A172 (cell line): ENCODE data around the gene DNAJB4. TPM values are rescaled to one million over a fixed set of nuclear protein-coding genes. Genes with fewer than 3 reads are reported as not detected.

Experiments used
- DNase-seq: peaks from one replicate; pipeline ENCODE4 v3.0.0-alpha.2; 2015; ENCODE audit warnings: low spot score
- total RNA-seq: library from RNA; depleted of rRNA; stranded (reverse); fragments of >200 nt; shearing (Covaris generic); gene quantifications from 2 replicates; pipeline ENCODE4 v1.2.3, GENCODE V29; 2014

Gene DNAJB4
- total RNA-seq, 1 experiment from 2014 or later, result 44.5 TPM

DNA sequence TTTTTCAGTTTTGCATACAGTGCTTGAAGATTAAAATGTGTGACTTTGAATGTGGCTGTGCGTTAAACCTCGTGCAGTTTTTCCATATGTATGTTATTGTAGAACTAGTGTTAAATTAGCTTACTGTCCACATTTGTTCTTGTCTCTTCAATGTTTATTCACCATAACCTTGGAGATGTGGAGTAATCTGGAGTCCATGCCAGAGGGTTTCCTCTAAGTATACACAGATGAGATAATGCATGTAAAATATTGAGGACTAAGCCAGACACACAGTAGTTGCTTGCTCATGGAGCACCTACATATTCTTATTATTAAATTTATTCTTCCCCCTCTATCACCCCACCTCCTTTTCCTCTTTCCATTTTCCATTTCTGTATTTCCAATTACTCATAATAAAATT is 33.3 kb downstream of the DNAJB4 start:
- DNase-seq, result no peak

DNA sequence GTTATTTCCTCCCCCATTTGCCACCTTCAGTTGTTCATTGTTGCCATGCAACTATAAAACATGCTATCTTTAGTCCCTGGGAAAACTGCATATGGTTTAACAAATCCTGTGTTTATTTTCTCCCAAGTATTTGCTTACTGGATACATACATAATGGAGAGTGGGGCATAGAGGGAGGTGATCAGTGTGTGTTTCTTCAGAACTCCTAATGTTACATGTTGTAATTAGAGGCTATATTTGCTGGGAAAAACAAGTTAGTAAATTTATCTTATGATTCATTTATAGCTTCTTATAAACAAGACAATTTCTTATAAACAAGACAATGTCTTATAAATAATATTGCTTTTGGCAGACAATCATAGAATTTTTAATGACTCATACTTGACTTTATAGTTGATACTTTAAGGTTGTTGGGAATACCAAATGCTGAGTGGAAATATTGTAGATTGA is 33.8 kb downstream of the DNAJB4 start:
- DNase-seq, result no peak

DNA sequence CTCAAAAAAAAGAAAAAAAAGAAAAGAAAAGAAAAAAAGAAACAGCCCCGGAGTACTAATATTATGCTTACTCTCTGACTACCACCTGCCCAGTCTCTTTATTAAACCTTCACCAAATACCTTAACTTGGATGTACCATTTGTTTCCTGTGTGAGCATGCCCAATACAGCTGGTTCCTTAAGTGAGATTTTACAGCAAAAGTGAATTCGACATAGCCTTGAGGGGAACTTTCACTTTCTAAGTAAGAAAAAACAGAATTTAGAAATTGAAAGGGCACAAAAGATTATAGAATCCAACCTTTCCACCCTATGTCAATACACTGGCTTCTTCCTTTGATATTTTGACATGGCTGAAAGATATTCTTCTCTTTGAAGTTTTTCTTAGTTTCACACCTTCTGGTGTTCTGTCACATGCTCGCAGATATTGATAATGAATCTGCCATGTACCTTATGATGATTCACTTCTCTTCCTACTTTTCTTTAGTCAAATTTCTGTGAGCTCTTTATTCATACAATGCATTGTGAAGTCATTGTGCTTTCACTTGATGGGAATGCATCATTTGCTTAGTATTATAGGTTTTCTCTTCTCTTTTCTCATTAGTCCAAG is 35.8 kb downstream of the DNAJB4 start:
- DNase-seq, result no peak

DNA sequence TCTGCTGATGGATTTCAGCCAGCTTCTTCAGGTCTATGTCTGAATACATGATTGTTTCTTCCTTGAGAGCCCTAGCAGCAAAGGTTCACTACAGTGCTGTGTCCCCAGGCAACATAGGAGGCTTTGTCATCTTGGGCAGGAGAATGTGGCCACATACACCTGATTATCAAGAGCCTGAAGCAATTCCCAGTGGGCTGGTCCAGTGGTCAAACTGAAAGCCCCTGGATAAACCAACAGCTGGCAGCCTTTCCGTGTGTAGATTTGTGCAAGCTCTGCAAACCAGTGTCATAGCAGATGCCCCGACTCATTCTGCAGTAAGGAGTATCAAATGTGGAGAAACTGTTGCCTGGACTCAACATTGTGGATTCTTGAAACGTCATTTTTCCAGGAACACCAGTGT is 38.7 kb downstream of the DNAJB4 start:
- no peak for DNase-seq

DNA sequence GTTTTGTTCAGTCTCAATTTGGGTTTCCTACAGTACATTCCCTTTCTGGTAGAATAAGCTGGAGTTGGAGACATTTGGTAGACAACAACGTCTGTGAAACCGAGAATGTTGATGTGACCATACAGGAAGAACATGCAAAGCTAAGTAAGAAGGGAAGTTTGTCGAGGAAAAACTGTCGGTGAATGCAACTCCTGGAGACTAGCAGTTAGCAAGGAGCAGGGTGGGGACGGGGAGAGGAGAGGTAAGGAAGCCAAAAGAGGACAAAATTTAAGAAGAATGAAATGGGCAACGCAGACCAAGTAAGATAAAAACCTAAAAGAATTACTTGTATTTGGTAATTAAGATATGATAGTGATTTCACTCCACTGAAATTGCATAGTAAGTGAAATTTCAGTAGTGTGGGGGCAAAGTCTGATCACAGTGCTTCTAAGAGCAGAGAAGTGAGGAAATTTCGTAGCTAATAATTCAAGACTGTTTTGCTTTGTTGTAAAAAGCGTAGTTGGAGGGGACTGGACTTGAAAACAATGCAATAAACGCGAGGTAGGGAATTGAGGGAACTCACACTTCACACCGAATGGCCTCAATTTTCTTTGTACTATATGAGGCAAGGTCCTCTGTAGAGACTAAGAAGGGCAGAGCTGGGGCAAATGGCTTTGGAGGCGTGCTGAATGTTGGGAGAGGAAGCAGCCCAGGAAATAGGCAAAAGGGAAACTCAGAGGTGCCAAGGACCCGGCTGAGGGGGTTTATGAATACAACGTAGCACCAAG is 40.2 kb downstream of the DNAJB4 start:
- DNase-seq, result no peak

DNA sequence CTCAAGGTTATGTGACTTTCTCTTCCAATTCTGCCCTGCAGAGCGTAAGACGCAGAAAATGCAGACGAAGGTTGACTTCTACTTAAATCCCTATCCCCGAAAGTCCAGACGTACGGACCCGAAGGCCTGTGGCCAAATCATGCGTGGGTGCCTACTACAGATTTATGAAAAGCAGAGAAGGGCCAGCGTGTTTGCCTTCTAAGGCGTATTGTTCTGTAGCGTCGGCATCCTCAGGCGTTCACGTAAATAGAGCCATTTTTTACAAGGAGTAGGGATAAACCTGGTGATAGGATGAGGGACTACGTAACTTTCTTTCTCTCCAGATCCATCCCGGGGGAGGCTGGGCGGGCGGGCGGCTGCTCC is 40.8 kb downstream of the DNAJB4 start:
- no peak for DNase-seq

DNA sequence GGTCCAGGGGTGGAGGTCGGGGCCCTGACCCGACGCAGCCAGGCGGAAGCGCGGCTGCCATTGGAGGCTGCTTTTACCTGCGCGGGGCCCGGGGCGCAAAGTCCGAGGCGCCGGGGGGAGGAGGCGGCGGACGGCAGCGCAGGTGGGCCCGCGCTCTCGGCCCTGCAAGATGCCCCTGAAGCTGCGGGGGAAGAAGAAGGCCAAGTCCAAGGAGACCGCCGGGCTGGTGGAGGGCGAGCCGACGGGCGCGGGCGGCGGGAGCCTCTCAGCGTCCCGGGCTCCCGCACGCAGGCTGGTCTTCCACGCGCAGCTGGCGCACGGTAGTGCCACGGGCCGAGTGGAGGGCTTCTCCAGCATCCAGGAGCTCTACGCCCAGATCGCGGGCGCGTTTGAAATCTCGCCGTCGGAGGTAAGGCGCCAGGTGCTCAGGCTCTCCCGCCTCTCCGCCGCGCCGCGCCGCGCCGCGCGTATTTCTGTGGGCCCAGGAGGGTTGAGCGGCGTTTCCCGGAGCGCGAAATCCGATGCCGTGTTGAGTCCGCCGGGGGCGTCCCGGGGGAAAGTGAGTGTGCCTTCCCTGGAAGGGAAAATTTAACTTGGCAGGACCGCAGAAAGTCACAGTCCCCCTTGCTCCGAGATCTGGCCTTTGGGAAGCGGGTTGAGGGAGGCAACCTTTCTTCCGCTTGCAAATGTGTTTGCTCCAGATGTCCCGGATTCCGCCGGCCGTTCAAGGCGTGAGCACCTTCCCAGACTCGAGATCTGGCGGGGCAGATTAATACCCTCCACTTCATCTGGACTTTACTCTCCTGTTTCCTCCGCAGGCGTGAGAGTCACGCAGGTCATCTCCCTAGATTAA is 41.4 kb downstream of the DNAJB4 start, which contains the start of gene GIPC2:
GIPC2 (plus strand) TSS at position 41 of the 853 bp plus-strand sequence; CDS start at position 170, 129 bp downstream.
- DNase-seq, result no peak

DNA sequence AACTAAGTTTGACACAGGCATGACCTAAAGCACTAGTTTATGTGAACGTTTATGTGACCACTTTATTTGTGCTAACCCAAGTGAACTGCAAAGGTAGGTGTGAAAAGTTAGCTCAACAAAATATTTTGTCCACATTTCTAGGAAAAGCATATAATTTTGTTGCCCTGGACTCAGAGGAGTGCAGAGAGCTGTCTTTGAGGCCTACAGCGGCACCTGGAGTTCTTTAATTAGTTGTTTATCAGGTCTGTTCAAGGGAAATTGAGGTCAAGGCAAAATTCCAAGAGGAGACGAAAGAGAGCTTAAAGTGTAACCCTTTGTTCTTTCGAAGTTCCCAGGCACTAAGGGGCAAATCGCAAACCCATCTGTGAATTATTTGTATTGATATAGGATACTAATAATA is 42.4 kb downstream of the DNAJB4 start:
- DNase-seq, result no peak

DNA sequence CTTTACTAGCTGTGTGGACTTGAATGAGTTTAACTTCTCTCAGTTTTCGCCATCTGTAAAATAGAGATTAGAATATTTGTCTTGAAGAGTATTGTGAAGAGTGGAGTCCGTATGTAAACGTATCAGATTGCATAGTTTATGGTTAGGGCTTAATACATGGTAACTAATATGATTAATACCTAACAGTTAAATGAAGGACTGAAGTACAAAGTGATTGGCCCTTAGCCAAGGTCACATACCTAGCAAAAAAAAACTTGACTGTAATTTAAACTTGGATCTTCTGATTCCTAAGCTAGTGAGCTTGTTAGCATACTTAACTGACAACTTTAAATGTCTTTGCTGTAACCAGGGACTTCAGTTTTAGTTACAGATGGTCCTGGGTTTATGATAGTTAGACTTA is 42.9 kb downstream of the DNAJB4 start:
- no peak for DNase-seq

DNA sequence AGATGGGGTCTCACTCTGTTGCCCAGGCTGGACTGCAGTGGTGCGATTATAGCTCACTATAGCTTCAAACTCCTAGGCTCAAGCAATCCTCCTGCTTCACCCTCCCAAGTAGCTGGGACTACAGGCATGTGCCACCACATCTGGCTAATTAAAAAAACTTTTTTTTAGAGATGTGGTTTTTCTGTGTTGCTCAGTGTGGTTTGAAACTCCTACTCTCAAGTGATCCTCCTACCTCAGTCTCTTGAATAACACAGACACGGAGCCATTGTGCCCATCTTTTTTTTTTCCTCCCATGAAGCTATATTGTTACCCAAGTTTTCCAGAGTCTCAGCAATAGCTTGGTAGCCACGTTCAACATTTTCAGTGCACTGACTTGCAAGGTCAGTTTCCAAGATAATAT is 43.7 kb downstream of the DNAJB4 start:
- no peak for DNase-seq

DNA sequence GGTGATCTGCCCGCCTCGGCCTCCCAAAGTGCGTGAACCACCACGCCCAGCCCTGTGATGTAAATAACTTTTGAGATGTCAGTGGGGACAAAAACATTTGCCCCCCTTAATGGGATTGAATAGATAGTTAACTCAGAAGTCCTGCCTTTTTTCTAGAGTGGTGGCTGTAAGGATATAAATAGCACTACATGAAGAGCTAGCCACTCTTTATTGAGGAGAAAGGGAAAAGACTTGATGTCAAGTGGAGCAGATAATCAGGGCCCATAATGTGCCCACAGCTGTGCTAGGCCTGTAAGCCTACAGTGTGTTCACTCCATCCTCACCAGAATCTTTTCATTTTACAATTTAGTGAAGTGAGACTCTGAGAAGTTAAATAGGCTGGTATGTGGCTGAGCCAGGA is 44.7 kb downstream of the DNAJB4 start:
- no peak for DNase-seq

DNA sequence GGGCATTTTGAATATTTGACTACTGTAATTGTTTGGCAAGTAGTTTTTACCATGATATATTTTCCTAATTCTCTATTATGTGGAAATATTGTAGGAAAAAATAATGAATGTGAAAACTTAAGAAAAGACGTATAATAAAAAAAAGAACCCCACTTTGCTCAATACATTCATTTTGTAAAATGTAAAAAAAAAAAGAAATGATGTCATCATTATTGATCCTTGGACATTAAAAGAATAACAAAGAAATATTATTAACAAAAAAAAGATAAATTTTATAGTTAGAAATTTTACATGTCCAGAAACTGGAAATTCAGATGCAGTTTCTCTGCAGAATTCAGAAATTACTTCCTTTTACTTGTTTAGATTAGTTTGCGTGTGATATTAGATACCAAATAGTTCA is 46.3 kb downstream of the DNAJB4 start:
- no peak for DNase-seq

DNA sequence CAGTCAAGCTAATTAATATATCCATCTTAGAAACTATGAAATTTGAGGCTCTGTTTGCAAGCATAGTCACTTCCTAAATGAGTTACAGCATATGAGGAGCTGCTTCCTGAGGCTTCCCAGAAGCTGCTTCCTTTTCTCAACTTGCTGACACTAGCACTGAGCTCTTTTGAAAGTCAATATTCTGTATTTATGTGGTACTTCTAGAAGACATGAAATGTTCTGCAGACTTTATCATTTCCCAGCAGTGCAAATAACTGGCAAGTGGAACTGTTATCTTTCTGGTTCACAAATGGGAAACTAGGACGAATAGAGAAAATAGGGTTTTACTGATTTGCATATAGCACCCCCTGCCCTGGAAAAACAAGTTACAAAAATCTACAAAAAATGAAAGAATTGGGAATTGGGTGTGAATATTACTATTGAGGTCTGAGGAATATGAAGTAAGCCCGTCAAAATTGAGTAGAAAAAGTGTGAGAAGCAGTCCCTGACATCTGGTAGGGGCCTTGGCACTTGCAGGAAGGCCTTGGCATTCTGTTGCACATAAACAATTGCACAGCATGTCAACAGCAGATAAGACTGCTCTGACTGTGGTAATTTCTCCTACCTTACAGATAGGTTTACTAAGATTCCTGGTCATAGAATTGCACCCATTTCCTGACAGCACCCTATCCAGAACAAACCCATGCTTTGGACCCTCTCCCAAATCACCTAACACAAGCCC is 48.1 kb downstream of the DNAJB4 start:
- DNase-seq, result no peak

DNA sequence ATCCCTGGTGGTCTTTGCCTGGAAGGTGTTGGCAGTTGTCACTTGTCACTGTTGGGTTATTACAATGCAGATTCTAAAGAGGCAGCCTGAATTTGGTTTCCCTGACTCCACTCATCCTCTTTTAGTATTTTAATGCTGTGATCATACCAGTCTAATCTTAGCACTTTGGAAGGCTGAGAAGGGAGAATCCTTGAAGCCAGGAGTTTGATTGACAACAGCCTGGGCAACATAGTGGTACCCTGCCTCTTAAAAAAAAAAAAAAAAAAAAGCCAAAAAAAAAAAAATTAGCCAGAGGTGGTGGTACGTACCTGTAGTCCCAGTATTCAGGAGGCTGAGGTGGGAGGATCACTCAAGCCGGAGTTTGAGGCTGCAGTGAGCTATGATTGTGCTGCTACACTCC is 48.8 kb downstream of the DNAJB4 start:
- DNase-seq, result no peak

DNA sequence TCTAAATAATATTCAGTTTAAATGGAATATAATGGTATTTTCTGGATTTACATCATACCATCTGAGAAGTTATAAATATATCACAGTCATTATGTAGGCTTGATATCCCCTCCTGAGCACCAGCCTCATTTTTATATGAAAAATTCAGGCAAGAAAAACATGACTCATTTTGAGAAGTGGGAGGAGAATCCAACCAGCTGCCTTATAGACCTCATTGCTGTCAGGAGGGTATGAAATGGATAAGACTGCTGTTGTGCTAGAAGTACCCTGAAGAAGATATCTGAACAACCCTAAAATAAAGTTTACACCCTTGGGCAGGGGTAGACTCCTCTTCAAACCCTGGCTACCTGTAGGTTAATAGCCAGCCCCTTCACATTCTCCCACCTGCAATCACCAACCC is 49.8 kb downstream of the DNAJB4 start:
- no peak for DNase-seq

DNA sequence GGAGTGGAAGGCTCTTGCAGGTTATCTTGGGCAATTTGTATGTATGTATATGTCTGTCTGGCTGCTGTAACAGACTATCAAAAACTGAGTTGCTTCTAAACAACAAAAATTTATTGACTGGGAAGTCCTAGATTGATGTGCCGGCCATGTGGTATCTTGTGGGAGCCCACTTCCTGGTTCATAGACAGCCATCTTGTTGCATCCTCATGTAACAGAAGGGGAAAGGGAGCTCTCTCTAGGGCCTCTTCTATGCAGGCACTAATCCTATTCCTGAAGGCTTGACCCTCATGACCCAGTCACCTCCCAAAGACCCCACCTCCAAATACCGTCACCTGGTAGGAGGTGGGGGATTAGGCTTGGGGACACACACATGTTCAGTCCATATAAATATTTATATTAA is 50.2 kb downstream of the DNAJB4 start:
- no peak for DNase-seq

DNA sequence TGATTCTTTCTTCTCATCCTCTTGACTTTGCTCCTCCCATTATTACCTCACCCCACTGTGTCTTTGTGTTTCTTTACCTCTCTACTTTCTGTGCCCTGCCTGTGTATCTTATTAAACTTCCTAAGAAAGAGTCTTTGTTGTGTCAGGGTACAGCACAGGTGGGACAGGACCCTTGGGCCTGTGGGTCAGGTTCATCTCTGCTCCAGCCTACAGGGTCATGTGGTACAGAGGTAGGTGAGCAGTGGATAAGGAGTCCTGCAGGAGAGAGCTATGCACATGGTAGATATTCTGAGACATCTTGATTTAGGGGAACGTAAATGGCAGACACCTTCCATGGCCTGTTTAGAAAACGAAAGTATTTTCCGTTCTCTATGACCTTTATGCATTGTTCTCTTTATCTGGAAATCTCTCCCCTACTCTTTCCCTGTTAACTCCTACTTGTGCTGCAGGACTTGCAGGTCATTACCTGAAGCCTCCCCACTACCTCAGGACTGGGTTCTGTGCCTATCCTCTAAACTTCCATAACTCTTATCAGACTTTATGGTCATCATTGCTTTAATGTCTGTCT is 50.9 kb downstream of the DNAJB4 start:
- DNase-seq, result no peak

DNA sequence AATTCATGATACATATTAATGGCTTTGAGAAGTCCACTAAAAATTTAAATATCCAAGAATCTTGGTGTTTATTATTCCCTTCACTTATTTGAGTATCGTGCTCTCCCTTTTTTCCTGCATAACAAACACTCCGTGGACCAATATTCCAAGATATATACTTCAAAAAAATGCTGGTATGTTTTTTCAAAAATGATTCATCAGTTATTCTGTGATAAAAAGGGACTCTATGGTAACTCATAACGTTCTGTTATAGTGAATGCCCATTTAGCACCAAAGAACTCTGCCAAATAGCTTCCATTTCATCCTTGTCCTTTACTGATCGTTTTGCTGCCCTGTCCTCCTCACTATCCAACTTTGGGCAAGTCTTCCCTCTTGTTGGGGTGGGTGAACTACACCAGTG is 53.9 kb downstream of the DNAJB4 start:
- no peak for DNase-seq

DNA sequence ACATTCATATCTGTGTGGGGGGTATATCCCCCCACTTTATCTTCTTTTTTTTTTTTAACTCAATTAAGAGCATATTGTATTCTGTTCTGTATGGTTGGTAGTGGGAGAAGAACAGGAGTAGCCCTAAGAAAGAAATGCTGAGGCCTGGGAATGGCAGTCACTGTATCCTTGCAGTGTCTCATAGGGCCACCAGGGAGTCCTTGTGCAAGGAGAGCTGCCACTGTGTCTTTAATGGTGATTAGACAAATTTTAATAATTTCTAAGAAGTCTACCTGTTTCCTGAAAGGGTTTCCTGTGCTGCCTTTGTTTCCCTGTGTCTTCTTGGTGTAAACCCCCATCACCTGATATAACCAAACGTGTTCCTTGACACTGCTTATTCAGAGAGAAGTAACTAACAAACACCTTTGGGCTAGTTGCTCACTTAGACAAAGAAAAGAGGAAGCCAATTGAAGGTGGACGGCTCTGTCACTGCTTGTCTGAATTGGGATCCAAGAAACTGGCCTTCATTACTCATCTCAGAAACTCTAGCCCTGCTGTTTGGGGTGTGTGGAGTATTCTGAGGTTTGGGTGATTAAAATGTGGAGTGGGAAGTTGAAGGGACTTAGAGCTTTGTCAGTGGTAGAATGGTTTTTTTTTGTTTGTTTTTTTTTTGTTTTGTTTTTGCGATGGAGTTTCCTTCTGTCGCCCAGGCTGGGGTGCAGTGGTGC is 56.3 kb downstream of the DNAJB4 start:
- no peak for DNase-seq

DNA sequence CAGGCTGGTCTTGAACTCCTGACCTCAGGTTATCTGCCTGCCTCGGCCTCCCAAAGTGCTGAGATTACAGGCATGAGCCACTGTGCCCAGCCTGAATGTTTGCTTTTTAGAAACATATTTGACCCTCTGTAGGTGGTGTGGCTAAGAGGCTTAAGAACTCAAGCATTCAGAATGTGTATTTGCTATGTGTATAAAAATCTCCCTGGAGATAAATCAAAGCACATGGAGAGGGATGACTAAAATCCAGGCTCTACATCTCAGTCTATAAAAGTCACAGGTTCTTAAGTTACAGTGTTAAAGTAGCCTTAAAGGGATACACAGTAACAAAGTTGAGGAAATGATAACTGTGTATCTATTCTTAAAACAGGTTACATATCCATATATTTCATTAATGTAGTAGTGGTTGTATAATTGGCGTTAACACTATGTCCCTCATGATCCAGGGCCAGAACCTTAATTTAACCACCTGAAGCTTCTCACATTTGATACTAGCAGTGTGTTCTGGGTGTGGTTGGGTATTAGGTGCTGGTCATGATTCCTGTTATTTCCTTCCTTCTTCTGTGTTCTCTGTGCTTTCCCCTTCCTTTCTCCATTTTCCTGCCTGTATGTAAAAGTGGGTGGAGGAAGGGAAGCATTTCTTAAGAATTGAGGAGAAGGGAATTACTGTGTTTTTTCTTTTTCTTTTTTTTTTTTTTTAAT is 57.2 kb downstream of the DNAJB4 start:
- DNase-seq, result peak; percentile 13
